DMS53 treated with DMSO at 0.1 percent for 48 hours (cell line): ENCODE results near the gene NHS.
A peak's percentile ranks its signal among the peaks of the same experiment; 100 is the strongest.

ENCODE experiments used
- DNase-seq: peaks from one replicate; lab custom pipeline; 2025; ENCODE audit not compliant: unreplicated experiment; lab: John Stamatoyannopoulos, UW

NHS gene

GRCh38 chrX:17580539-17581152 is 205.6 kb downstream of the NHS start:
- DNase-seq = no peak

- DNase-seq = no peak
These were observed 206.6 kb downstream of the NHS start for GRCh38 chrX:17581641-17582040.

GRCh38 chrX:17584248-17584681 is 209.3 kb downstream of the NHS start:
- no peak for DNase-seq

GRCh38 chrX:17585006-17585405 is 210.0 kb downstream of the NHS start:
- DNase-seq = no peak

GRCh38 chrX:17587366-17587765 is 212.4 kb downstream of the NHS start:
- no peak for DNase-seq

- no peak for DNase-seq
These were observed 213.3 kb downstream of the NHS start for GRCh38 chrX:17588303-17588702.

- peak; percentile 55 for DNase-seq
These were observed 216.1 kb downstream of the NHS start for GRCh38 chrX:17590892-17591740.

- no peak for DNase-seq
These were observed 216.7 kb downstream of the NHS start for GRCh38 chrX:17591741-17592110.

- DNase-seq = no peak
These were observed 217.1 kb downstream of the NHS start for GRCh38 chrX:17592117-17592516.

- DNase-seq = no peak
These were observed 219.7 kb downstream of the NHS start for GRCh38 chrX:17594693-17595092.

- DNase-seq = no peak
These were observed 220.5 kb downstream of the NHS start for GRCh38 chrX:17595456-17596035.

GRCh38 chrX:17596061-17596460 is 221.1 kb downstream of the NHS start:
- DNase-seq = no peak

GRCh38 chrX:17596546-17597205 is 221.7 kb downstream of the NHS start:
- DNase-seq = no peak

- DNase-seq = no peak
These were observed 222.3 kb downstream of the NHS start for GRCh38 chrX:17597327-17597726.

- no peak for DNase-seq
These were observed 222.9 kb downstream of the NHS start for GRCh38 chrX:17597836-17598439.

GRCh38 chrX:17601441-17602200 is 226.6 kb downstream of the NHS start:
- no peak for DNase-seq

GRCh38 chrX:17602245-17602644 is 227.2 kb downstream of the NHS start:
- no peak for DNase-seq

- DNase-seq = no peak
These were observed 228.2 kb downstream of the NHS start for GRCh38 chrX:17603196-17603595.

GRCh38 chrX:17605676-17606075 is 230.7 kb downstream of the NHS start:
- no peak for DNase-seq

GRCh38 chrX:17606231-17606630 is 231.2 kb downstream of the NHS start:
- DNase-seq = no peak

- peak; percentile 40 for DNase-seq
These were observed 233.9 kb downstream of the NHS start for GRCh38 chrX:17608888-17609287.
